Dermis blood vessel endothelial cell (primary cell): ENCODE results near the gene CAMK2N1. TPM values are rescaled to one million over a fixed set of nuclear protein-coding genes. Genes with fewer than 3 reads are reported as not detected.
A peak's percentile ranks its signal among the peaks of the same experiment; 100 is the strongest.

ENCODE experiments used
- DNase-seq: peaks from one replicate; pipeline ENCODE4 v3.0.0; 2010
- total RNA-seq: library from RNA; depleted of rRNA; stranded (reverse); fragments of >200 nt; gene quantifications from 2 replicates; pipeline ENCODE4 v1.2.3, GENCODE V29; 2014

Gene CAMK2N1
- total RNA-seq, 1 donor from 2014 or later = 7.8 TPM

- DNase-seq = no peak
Observed at GRCh38 chr1:20443703-20444586, 42.1 kb downstream of the CAMK2N1 start.

- DNase-seq = no peak
Observed at GRCh38 chr1:20442920-20443625, 42.9 kb downstream of the CAMK2N1 start.

GRCh38 chr1:20440785-20441200, 45.2 kb downstream of the CAMK2N1 start:
- peak; percentile 66 for DNase-seq

GRCh38 chr1:20439282-20439681, 46.7 kb downstream of the CAMK2N1 start:
- DNase-seq = peak; percentile 27

- DNase-seq = no peak
Observed at GRCh38 chr1:20437640-20438039, 48.4 kb downstream of the CAMK2N1 start.

GRCh38 chr1:20432891-20433290, 53.1 kb downstream of the CAMK2N1 start:
- no peak for DNase-seq

Other genes starting within 250 kb of the CAMK2N1 start
- gene VWA5B1, start 195.3 kb downstream of the CAMK2N1 start, total RNA-seq = not detected in 2 replicates
- gene MUL1, start 21.9 kb upstream of the CAMK2N1 start, total RNA-seq = 41.0 and 53.6 TPM in 2 replicates
- not detected in 2 replicates for gene FAM43B, start 66.4 kb upstream of the CAMK2N1 start, total RNA-seq
- 2.4 and 2.6 TPM in 2 replicates for gene CDA, start 102.9 kb upstream of the CAMK2N1 start, total RNA-seq
- gene PINK1, start 147.2 kb upstream of the CAMK2N1 start, total RNA-seq = 67.1 and 106 TPM in 2 replicates
- 314 and 417 TPM in 2 replicates for gene DDOST, start 175.2 kb upstream of the CAMK2N1 start, total RNA-seq
- gene KIF17, start 231.8 kb upstream of the CAMK2N1 start, total RNA-seq = 32.3 and 39.5 TPM in 2 replicates
- gene SH2D5, start 246.5 kb upstream of the CAMK2N1 start, total RNA-seq = under 0.01 and 0.42 TPM in 2 replicates